Calu3 (cell line): ENCODE results near the gene TMEM232. TPM values are rescaled to one million over a fixed set of nuclear protein-coding genes. Genes with fewer than 3 reads are reported as not detected.

ENCODE experiments used
- BruUV-seq: library from RNA; stranded (reverse); fragments of 400-500 nt; replicated peaks from 2 replicates; lab custom pipeline; 2021; lab: Mats Ljungman, UMichigan
- CTCF ChIA-PET: fragments of 300-600 bp; sonication (Branson Sonifier 250); formaldehyde crosslinking; loops from one replicate; lab custom pipeline; 2022; ENCODE audit warnings: antibody characterized with exemption; lab: Charles Lee
- DNase-seq: peaks from one replicate; pipeline ENCODE4 v3.0.0; 2022
- H3K27ac Mint-ChIP-seq: one replicate; pipeline ENCODE4 v1.8.0; 2022; ENCODE audit warnings: mixed read lengths; ENCODE audit not compliant: unreplicated experiment
- H3K27me3 Mint-ChIP-seq: one replicate; pipeline ENCODE4 v1.8.0; 2022; ENCODE audit warnings: mixed read lengths; ENCODE audit not compliant: unreplicated experiment
- H3K36me3 Mint-ChIP-seq: one replicate; pipeline ENCODE4 v1.8.0; 2022; ENCODE audit warnings: mild to moderate bottlenecking, moderate library complexity, mixed read lengths; ENCODE audit not compliant: insufficient read depth, unreplicated experiment
- H3K4me1 Mint-ChIP-seq: one replicate; pipeline ENCODE4 v1.8.0; 2022; ENCODE audit warnings: mild to moderate bottlenecking, low read depth, mixed read lengths; ENCODE audit not compliant: unreplicated experiment
- H3K4me3 Mint-ChIP-seq: one replicate; pipeline ENCODE4 v1.8.0; 2022; ENCODE audit warnings: mild to moderate bottlenecking, low read depth, moderate library complexity, mixed read lengths; ENCODE audit not compliant: unreplicated experiment
- H3K9me3 Mint-ChIP-seq: one replicate; pipeline ENCODE4 v1.8.0; 2022; ENCODE audit warnings: low read depth, mixed read lengths; ENCODE audit not compliant: unreplicated experiment
- intact Hi-C: fragments of 100-400 bp; cut with micrococcal nuclease; formaldehyde crosslinking; loops from one replicate; pipeline ENCODE4 v1.10.0; 2022; ENCODE audit not compliant: unreplicated experiment
- total RNA-seq: library from RNA; stranded (reverse); gene quantifications from 2 replicates; pipeline ENCODE4 v1.2.3, GENCODE V29; 2022
- TF ChIP-seq, protein P1 (sequence below): fragments of 200-600 bp; IDR thresholded peaks from one replicate; pipeline ENCODE4 v1.8.0; 2022; ENCODE audit warnings: antibody characterized with exemption; ENCODE audit not compliant: unreplicated experiment

Gene TMEM232
- total RNA-seq, 1 experiment from 2014 or later, result 1.6 TPM

DNA sequence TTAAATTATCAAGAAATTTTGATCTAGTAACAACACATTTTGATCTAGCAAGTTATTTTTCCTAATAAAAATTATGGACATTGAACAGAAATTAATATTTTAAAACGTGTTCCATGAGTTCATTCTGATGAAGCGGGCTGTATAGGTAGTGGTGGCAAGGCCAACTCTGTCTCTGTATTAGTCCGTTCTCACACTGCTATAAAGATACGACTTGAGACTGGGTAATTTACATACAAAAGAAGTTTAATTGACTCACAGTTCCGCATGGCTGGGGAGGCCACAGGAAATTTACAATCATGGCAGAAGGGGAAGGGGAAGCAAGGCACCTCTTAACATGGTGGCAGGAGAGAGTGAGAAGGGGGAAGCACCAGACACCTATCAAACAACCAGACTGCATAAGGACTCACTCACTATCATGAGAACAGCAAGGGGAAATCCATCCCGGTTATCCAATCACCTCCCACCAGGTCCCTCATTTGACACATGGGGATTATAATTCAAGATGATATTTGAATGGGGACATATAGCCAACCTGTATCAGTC lies 61.2 kb downstream of the TMEM232 start:
- CTCF ChIA-PET, result no interaction called here
- H3K36me3 Mint-ChIP-seq, result no peaks in the 10 kb centered on the region
- DNase-seq, result no peak
- BruUV-seq, result no TSS peak
- no peak overlapping the region for H3K4me3 Mint-ChIP-seq
- intact Hi-C loops, result no loop called here
- H3K27me3 Mint-ChIP-seq, result no peaks in the 10 kb centered on the region
- H3K9me3 Mint-ChIP-seq, result no peaks in the 10 kb centered on the region
- no peak overlapping the region for H3K27ac Mint-ChIP-seq
- TF ChIP-seq, protein P1, sequence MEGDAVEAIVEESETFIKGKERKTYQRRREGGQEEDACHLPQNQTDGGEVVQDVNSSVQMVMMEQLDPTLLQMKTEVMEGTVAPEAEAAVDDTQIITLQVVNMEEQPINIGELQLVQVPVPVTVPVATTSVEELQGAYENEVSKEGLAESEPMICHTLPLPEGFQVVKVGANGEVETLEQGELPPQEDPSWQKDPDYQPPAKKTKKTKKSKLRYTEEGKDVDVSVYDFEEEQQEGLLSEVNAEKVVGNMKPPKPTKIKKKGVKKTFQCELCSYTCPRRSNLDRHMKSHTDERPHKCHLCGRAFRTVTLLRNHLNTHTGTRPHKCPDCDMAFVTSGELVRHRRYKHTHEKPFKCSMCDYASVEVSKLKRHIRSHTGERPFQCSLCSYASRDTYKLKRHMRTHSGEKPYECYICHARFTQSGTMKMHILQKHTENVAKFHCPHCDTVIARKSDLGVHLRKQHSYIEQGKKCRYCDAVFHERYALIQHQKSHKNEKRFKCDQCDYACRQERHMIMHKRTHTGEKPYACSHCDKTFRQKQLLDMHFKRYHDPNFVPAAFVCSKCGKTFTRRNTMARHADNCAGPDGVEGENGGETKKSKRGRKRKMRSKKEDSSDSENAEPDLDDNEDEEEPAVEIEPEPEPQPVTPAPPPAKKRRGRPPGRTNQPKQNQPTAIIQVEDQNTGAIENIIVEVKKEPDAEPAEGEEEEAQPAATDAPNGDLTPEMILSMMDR, result no peak
- H3K4me1 Mint-ChIP-seq, result no peaks in the 10 kb centered on the region

DNA sequence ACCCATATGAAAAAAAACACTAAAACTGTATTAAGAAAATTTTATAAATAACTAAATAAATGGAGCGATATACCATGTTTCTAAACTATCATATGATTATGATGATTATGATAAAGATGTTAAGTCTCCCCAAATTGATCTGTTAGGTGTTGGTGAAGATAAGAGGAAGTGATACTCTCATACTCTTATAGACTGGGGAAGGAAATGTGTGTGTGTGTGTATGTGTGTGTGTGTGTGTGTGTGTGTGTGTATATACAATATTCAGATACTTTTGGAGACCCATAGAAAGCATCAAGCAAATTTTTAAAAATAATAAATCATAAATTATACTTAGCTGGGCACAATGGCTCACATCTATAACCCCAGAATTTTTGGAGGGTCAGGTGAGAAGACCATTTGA lies 62.9 kb downstream of the TMEM232 start:
- H3K4me1 Mint-ChIP-seq, result no peaks in the 10 kb centered on the region
- intact Hi-C loops, result no loop called here
- no peaks in the 10 kb centered on the region for H3K27me3 Mint-ChIP-seq
- no peak overlapping the region for H3K27ac Mint-ChIP-seq
- DNase-seq, result no peak
- TF ChIP-seq, protein P1, result no peak
- CTCF ChIA-PET, result no interaction called here
- no peaks in the 10 kb centered on the region for H3K36me3 Mint-ChIP-seq
- no peak overlapping the region for H3K4me3 Mint-ChIP-seq
- no TSS peak for BruUV-seq
- H3K9me3 Mint-ChIP-seq, result no peaks in the 10 kb centered on the region

DNA sequence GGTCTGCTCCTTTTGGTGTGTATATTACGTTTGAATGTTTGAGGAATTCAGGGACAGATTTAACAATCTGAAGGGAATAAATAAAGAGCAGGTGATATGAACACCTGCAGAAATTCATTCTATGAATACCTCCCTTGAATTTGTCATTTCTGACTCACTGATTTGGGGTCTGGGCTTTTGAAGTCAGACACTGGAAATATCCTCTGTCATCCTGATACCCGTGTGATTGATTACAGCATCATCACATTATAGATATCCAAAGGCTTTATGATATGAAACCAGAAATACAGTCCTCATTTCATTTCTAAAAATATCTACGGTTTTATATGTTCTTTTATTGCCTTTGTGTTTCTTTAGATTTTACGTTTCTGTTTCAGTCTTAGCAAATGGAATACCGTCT lies 68.5 kb downstream of the TMEM232 start:
- Mint-ChIP-seq H3K4me3 (no peak overlapping the region), H3K27ac (no peak overlapping the region), H3K27me3 (no peaks in the 10 kb centered on the region), H3K36me3 (no peaks in the 10 kb centered on the region), H3K4me1 (no peaks in the 10 kb centered on the region), H3K9me3 (peaks cover 4% of the 10 kb centered on the region)
- intact Hi-C loops, result no loop called here
- CTCF ChIA-PET, result no interaction called here
- TF ChIP-seq, protein P1, result no peak
- no peak for DNase-seq
- no TSS peak for BruUV-seq

DNA sequence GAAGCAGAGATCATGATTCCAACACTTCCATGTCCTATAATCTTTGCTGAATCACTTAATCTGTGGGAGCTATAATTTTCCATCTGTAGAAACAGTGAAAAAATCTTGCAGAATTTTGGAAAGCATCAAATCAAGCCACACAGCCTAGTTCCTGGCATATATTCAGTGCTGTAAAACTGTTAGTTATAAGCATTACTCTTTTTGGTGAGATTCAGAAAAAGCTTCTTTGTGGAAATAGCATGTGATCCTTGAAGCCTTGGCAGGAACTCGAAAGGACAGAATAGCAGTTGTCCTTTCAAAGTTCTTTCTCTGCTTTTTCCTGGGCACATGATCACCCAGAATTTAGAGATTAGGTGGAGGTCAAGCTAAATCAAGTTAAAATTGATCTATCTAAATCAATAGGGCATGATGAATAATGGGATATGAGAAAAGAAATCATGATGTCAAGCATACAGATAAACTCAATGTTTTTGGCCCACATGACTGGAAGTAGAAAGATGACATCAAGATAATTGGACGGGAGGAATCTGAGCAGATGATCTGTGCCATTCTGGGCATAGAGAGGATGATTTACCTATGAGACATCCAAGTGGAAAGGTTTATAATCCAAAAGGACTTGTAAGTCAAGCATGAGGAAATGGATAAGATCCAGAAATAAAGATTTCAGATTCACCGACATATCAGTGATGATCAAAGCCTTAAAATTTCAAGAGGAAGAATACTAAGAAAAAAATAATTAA lies 73.1 kb downstream of the TMEM232 start:
- H3K27ac Mint-ChIP-seq, result no peak overlapping the region
- CTCF ChIA-PET, result no interaction called here
- DNase-seq, result no peak
- peaks cover 4% of the 10 kb centered on the region for H3K9me3 Mint-ChIP-seq
- H3K36me3 Mint-ChIP-seq, result no peaks in the 10 kb centered on the region
- H3K4me1 Mint-ChIP-seq, result no peaks in the 10 kb centered on the region
- intact Hi-C loops, result no loop called here
- TF ChIP-seq, protein P1, result no peak
- BruUV-seq, result no TSS peak
- H3K4me3 Mint-ChIP-seq, result no peak overlapping the region
- no peaks in the 10 kb centered on the region for H3K27me3 Mint-ChIP-seq
